PC-9 (cell line): ENCODE measurements around the gene UBN1. TPM values are rescaled to one million over a fixed set of nuclear protein-coding genes. Genes with fewer than 3 reads are reported as not detected.

Experiments used
- BruUV-seq: library from RNA; stranded (reverse); fragments of 400-500 nt; replicated peaks from 2 replicates; lab custom pipeline; 2021; lab: Mats Ljungman, UMichigan
- CTCF ChIA-PET: fragments of 300-600 bp; sonication (Branson Sonifier 250); formaldehyde crosslinking; loops from one replicate; lab custom pipeline; 2022; ENCODE audit warnings: antibody characterized with exemption; lab: Charles Lee
- POLR2A ChIA-PET: fragments of 300-600 bp; sonication (Branson Sonifier 250); formaldehyde crosslinking; loops from one replicate; lab custom pipeline; 2022; ENCODE audit warnings: antibody characterized with exemption; ENCODE audit not compliant: unreplicated experiment; lab: Charles Lee
- DNase-seq, 2 experiments: peaks; one replicate each; pipeline versions ENCODE4 v3.0.0 to v3.0.0-alpha.2; 2015 to 2022; ENCODE audit warnings: mixed read lengths in 1 of 2
- H2AFZ ChIP-seq: fragments of 200-600 bp; sonication (generic); 2 replicates; pipeline ENCODE4 v1.8.1; 2017; ENCODE audit warnings: antibody characterized with exemption
- H3F3A ChIP-seq: fragments of 200-600 bp; sonication (generic); 2 replicates; pipeline ENCODE4 v1.8.1; 2017; ENCODE audit warnings: antibody characterized with exemption, mild to moderate bottlenecking, low read depth; ENCODE audit not compliant: insufficient read depth
- H3K27ac ChIP-seq: fragments of 200-600 bp; sonication (generic); 2 replicates; pipeline ENCODE4 v1.6.1; 2016; ENCODE audit warnings: mixed run types
- H3K27me3 ChIP-seq: fragments of 200-600 bp; sonication (generic); 2 replicates; pipeline ENCODE4 v1.6.1; 2016; ENCODE audit warnings: low read depth, mixed run types; ENCODE audit not compliant: insufficient read depth
- H3K36me3 ChIP-seq: fragments of 200-600 bp; sonication (generic); 2 replicates; pipeline ENCODE4 v1.6.1; 2016; ENCODE audit warnings: low read depth, mixed run types
- H3K4me1 ChIP-seq: fragments of 200-600 bp; sonication (generic); replicated peaks from 2 replicates; pipeline ENCODE4 v1.6.1; 2016; ENCODE audit warnings: mixed run types; ENCODE audit not compliant: insufficient read depth
- H3K4me2 ChIP-seq: fragments of 200-600 bp; sonication (generic); 2 replicates; pipeline ENCODE4 v1.6.1; 2017; ENCODE audit warnings: mixed run types
- H3K4me3 ChIP-seq: fragments of 200-600 bp; sonication (generic); 2 replicates; pipeline ENCODE4 v1.6.1; 2016; ENCODE audit warnings: mixed run types
- H3K79me2 ChIP-seq: fragments of 200-600 bp; sonication (generic); 2 replicates; pipeline ENCODE4 v1.6.1; 2017; ENCODE audit warnings: low read depth, mixed run types
- H3K9me2 ChIP-seq: fragments of 200-600 bp; sonication (generic); 2 replicates; pipeline ENCODE4 v1.8.1; 2017; ENCODE audit warnings: mild to moderate bottlenecking; ENCODE audit not compliant: insufficient read depth
- H3K9me3 ChIP-seq: fragments of 200-600 bp; sonication (generic); 2 replicates; pipeline ENCODE4 v1.8.1; 2016; ENCODE audit warnings: low read depth; ENCODE audit not compliant: insufficient read depth
- H4K20me1 ChIP-seq: fragments of 200-600 bp; sonication (generic); 2 replicates; pipeline ENCODE4 v1.8.1; 2017; ENCODE audit not compliant: insufficient read depth
- CTCF ChIP-seq: fragments of 200-600 bp; sonication (generic); conservative IDR thresholded peaks from 2 replicates; pipeline ENCODE4 v1.6.1; 2017; ENCODE audit warnings: mixed run types, antibody characterized with exemption, mild to moderate bottlenecking, moderate library complexity
- EZH2 ChIP-seq: fragments of 200-600 bp; sonication (generic); IDR thresholded peaks from 2 replicates; pipeline ENCODE4 v1.8.0; 2017; ENCODE audit warnings: antibody characterized with exemption, low read depth
- intact Hi-C: fragments of 100-400 bp; cut with micrococcal nuclease; formaldehyde crosslinking; loops from one replicate; pipeline ENCODE4 v1.10.0; 2022; ENCODE audit not compliant: unreplicated experiment
- total RNA-seq: library from RNA; stranded (reverse); gene quantifications from 2 replicates; pipeline ENCODE4 v1.2.3, GENCODE V29; 2021

Gene UBN1
- total RNA-seq, 1 experiment from 2014 or later = 44.1 TPM

- BruUV-seq = no TSS peak
- Histone ChIP-seq H4K20me1 (no peaks in the 10 kb centered on the region), H3K4me1 (no peaks in the 10 kb centered on the region), H3K4me2 (no peak overlapping the region), H3F3A (peaks cover 5% of the 10 kb centered on the region; the same call in 1 of the 2 replicates), H3K79me2 (no peaks in the 10 kb centered on the region), H3K27ac (no peak overlapping the region), H3K27me3 (no peaks in the 10 kb centered on the region), H3K4me3 (no peak overlapping the region), H3K9me2 (no peaks in the 10 kb centered on the region), H2AFZ (no peak overlapping the region), H3K9me3 (no peaks in the 10 kb centered on the region), H3K36me3 (peaks cover 10% of the 10 kb centered on the region)
- ChIA-PET CTCF (no interaction called here), POLR2A (no interaction called here)
- TF ChIP-seq CTCF (no peak), EZH2 (no peak)
- intact Hi-C loops = no loop called here
- DNase-seq = no peak
Measured at GRCh38 chr16:4897328-4897727, 50.0 kb downstream of the UBN1 start.

- H3K4me1 ChIP-seq = no peaks in the 10 kb centered on the region
- intact Hi-C loops = no loop called here
- H3F3A ChIP-seq = peaks cover 6% of the 10 kb centered on the region; the same call in 1 of the 2 replicates
- H3K4me3 ChIP-seq = no peak overlapping the region
- TF ChIP-seq EZH2 = no peak
- no peaks in the 10 kb centered on the region for H4K20me1 ChIP-seq
- H3K4me2 ChIP-seq = no peak overlapping the region
- H3K36me3 ChIP-seq = peaks cover 19% of the 10 kb centered on the region
- no peaks in the 10 kb centered on the region for H3K9me3 ChIP-seq
- H3K9me2 ChIP-seq = no peaks in the 10 kb centered on the region
- H3K27ac ChIP-seq = no peak overlapping the region
- no peaks in the 10 kb centered on the region for H3K27me3 ChIP-seq
- no peaks in the 10 kb centered on the region for H3K79me2 ChIP-seq
- no peak overlapping the region for H2AFZ ChIP-seq
- POLR2A ChIA-PET = no interaction called here
- CTCF ChIA-PET = no interaction called here
- no TSS peak for BruUV-seq
- DNase-seq = no peak
Measured at GRCh38 chr16:4898811-4899473, 51.7 kb downstream of the UBN1 start.

DNA sequence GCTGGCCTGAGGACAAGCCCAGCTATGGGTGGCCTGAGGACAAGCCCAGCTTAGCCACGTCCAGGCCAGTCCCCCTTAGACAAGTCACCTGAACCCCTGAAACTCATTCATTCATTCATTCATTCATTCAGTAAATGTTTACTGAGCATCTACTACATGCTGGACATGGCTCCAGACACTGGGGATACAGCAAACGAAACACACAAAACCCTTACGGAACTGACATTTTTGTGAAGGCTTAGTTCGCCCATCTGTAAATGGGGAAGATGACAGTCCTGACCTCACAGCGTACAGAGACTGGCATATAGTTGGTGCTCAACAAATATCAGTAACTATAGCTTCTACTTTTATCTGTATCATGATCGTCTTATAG, 52.2 kb downstream of the UBN1 start:
- POLR2A ChIA-PET = no interaction called here
- peaks cover 19% of the 10 kb centered on the region for H3K36me3 ChIP-seq

More for the DNA sequence above, 52.2 kb downstream of the UBN1 start:
- no peak overlapping the region for H3K4me3 ChIP-seq
- TF ChIP-seq CTCF = no peak
- no peak for TF ChIP-seq EZH2
- no peaks in the 10 kb centered on the region for H3K4me1 ChIP-seq
- BruUV-seq = no TSS peak
- intact Hi-C loops = no loop called here
- no peak for DNase-seq
- H3K4me2 ChIP-seq = no peak overlapping the region
- H3K9me2 ChIP-seq = no peaks in the 10 kb centered on the region
- CTCF ChIA-PET = no interaction called here
- H2AFZ ChIP-seq = no peak overlapping the region
- H3K9me3 ChIP-seq = no peaks in the 10 kb centered on the region
- H3F3A ChIP-seq = peaks cover 9% of the 10 kb centered on the region; the same call in 1 of the 2 replicates
- H4K20me1 ChIP-seq = 0 out of 2 replicates have a peak, but pooled peaks cover 4% of the 10 kb centered on the region
- H3K79me2 ChIP-seq = no peaks in the 10 kb centered on the region
- H3K27me3 ChIP-seq = no peaks in the 10 kb centered on the region
- no peak overlapping the region for H3K27ac ChIP-seq
